HG03565 (cell line): Measurements from ENCODE around the gene NTNG2.
"Not testable (repeated sequence)": the region's sequence is repeated elsewhere in the genome, so short reads cannot be mapped to it uniquely, and the experiment has no call there.

Experiments used
- ATAC-seq: cut with Tn5 transposase; IDR thresholded peaks from one replicate; pipeline ENCODE4 v1.9.1; 2021; ENCODE audit warnings: mild to moderate bottlenecking, moderate library complexity; ENCODE audit not compliant: unreplicated experiment

Gene NTNG2

GRCh38 chr9:132247942-132248341, 86.1 kb downstream of the NTNG2 start:
- no peak for ATAC-seq

DNA sequence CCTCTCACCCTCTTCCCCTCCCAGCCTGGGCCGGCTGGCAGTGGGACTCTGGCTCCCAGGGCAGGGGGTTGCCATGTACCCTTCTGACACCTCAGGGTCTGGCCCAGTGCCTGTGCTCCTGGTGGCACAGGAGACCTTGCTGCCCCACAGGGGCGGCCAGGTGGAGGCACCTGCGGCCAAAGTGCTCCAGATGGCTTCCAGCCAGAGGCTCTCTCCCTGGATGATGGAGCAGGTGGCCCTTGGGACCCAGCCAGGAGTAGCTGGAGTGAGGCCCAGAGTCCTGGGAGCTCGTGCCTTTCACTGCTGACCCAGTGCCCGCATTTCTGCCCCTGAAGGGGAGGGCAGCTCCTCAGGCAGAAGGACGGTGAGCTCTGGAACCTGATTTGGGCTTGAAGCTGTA, 87.3 kb downstream of the NTNG2 start:
- ATAC-seq, result no peak

DNA sequence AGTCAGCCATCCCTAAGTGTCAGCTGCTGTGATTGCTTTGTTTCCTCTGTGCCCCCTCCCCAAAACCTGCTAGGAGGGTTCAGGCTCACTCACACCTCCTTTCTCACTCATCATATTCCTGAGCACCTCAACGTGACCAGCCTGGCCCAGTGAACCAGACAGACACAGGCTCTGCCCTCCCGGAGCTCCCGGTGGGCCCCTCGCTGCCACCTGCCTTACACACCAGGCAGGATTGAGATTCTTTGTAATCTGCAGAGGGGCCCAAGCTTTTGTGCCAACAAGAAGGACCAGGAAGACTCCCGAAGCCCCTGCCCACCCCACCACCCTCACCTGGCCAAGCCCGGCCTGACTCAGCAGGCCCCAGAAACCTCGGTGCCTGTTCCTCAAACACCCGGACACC, 87.8 kb downstream of the NTNG2 start:
- ATAC-seq, result no peak

DNA sequence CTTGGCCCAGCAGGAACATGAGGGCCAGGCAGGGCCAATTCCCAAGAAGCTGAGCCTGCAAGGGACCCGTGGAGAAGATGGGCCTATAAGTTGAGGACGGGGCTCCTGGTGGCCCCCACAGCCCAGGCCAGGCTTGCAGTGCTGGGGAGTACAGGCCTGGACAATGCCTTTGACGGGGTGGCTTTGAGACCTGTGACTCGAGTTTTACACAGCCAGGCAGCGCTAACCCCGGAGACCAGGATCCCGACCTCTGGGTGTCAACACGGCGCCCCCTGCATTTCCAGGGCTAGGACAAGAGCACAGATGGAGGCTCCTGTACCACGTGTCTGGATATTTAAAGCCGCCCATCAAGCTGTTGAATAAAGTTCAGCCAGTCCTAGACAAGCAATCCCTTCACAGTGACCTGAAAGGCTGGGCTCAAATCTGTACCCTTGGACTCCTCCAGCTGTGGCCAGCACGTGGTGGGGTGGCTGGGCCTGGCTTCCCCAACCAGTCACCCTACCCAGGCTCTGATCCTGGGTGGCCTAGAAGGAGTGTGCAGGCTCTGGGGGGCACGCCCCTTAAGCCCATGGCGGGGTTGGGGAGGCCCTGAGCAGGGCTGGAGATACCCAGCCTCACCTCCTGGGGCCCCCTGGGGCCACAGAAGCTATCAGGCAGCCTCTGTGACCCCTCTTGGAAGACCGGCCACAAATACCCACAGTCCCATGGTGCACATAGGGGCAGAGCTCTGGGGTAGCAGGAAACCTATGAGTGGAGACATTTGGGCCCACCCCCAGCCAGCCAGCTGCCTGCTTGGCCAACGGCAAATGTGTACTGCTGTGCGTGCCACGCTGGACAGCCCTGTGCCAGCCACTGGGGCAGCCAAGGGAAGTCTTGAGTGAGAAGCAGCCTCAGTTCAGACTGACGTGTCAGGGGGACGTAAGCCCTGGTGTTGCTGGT, 88.7 kb downstream of the NTNG2 start:
- ATAC-seq, result no peak

DNA sequence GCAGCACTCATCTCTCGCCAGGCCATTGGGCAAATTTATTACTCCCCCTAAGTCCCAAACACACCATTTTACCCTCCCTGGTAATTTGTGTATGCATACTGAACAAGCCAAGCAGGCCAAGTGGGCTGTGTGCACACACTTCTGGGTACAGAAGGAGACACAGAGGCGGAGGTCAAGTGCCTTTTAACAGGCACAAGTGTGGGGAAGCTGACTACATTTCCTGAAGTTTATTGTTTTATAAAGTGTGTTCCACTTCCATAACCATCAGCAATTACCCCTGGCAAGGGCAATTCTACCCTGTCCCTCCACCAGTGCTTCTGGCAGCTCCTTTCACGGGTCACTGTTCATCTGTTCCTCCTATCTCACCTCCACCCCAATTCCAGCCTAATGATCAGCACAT, 99.0 kb downstream of the NTNG2 start:
- no peak for ATAC-seq

DNA sequence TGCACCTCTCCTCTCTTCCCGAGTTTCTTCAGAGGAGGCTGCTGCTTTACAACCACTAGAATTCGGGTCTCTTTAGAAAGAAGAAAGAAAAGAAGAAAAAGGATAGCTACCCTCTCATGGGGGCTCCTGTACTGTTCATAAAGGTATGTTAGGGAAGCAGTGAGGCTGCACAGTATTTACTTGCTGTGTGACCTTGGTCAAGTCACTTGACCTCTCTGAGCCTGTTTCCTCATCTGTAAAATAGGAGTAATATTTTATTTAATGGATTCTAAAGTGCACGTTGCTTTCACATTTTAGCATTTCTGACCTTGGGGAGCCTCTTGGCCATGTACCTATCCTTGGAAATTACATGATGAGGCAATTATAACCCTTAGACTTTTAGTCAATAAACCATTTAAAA, 104.2 kb downstream of the NTNG2 start:
- ATAC-seq, result no peak

- ATAC-seq, result no peak
Observed at GRCh38 chr9:132267660-132268059, 105.8 kb downstream of the NTNG2 start.

DNA sequence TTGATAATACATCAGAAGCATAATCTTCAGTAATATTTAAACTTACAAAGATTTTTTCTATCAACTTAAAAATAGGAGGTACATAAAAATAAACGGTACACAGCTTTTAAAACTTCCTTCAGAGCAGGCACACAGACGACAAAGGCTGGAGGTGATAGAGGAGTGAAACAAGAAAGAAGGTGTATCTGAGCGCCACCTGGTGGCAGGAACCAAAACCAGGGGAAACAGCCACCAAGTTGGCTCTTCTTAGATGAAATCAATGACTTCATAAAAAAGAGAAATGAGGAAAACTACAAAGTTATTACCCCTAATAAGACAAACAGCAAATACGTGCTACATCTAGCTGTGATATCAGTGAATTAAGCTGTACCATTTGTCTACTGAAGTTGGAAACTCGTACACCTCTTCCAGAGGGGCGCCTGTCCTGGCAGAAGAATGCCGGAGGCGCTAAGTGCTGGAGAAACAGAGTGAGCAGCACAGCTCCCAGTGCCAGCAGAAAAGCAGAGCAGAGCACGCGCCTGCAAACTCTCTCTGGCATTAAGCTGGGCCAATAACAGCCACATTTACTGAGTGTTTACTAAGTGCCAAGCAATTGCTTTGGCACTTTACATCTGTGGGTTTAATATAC, 107.0 kb downstream of the NTNG2 start:
- ATAC-seq, result no peak

GRCh38 chr9:132269704-132270516, 108.1 kb downstream of the NTNG2 start:
- not testable (repeated sequence) for ATAC-seq

- ATAC-seq, result no peak
Observed at GRCh38 chr9:132274861-132275260, 113.0 kb downstream of the NTNG2 start.

DNA sequence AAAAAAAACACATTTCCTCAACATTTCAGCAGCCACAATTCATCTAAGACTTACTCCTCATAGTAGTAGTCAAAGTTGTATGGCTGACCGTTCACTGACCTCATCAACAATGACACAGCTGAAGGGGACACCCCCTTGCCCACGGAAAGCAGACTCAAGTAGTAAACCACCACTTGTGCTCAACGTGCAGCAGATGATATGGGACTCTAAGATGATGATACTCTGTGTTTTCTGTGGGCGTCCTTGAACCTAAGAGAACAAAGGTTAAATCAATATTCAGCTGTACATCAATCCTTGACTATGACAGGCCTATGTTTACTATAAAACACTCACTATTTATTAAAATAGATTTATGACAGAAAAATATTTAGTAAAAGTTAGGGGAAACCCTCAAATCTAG, 121.3 kb downstream of the NTNG2 start:
- ATAC-seq, result no peak

DNA sequence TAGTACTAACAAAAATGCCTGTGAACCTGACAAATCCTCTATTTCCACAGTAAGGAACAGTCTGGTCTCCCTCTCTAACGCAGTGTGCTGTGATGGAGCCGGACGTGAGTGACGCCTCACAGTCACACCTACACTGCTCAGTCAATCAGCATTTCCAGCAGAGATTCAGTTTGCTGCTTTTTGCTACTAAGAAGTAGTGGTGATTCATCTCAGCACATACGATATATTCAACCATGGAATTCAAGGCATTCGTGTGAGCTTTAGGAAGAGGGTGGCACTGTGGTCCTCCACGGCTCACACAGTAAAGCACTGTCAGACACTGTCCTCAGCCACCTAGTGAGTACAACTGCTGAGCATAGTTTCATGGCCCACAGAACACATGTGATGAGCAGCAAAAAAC, 122.0 kb downstream of the NTNG2 start:
- ATAC-seq, result no peak

GRCh38 chr9:132287256-132287760, 125.5 kb downstream of the NTNG2 start:
- ATAC-seq, result no peak

DNA sequence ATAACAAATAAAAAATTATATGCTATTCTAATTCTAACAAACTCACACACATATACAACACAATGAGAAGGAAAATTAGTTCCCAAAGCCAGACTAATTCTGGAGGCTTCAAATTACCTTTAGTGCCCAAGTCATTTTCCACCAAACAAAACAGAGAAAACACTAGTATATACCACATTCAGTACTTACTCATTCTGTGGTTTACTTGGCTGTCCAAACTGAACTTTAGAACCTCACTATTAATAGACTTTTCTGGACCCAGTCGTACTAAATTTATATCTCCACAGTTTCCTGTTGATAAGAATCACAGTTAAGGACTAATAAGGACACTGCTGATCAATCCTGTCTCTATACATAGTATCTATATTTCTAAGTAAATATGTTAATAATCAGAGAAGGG, 126.5 kb downstream of the NTNG2 start:
- no peak for ATAC-seq

DNA sequence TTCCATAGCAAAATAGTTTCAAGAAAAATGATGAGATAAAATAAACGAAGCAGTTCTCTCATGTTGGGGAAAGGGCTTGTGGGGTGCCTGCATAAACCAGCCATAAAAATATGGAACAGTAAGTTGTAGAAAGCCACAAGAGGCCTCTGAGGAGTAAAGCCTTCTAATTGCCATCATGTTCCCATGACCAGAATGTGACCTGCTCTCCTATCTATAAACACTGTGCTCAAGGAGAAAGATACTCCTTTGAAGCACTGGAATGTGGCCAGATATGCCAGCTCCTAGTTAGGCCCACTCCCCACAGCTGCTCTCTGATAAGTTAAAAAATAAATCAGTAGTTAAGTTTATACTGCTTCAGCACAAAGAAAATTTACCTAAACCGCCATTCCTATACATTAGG, 127.1 kb downstream of the NTNG2 start:
- ATAC-seq, result no peak

DNA sequence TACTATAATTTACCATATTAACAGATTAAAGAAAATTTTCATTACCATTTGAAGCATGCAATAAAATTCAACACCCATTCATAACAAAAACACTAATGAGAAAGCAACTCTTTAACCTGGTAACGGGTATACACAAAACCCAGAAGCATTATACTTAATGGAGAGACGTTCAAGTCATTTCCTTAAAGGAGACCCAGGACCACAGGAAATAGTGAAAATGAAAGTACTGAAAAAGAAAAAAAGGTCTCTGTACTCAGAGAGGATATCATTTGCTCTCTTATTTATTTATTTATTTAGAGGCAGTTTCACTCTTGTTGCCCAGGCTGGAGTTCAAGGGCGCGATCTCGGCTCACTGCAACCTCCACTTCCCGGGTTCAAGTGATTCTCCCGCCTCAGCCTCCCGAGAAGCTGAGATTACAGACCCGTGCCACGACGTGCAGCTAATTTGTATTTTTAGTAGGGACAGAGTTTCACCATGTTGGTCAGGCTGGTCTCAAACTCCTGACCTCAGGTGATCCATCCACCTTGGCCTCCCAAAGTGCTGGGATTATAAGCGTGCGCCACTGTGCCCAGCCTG, 131.4 kb downstream of the NTNG2 start:
- no peak for ATAC-seq
